Stomach (tissue), 4 donors: ENCODE measurements around the gene DENND5A.

Experiments
- CTCF ChIP-seq, 7 experiments: fragments of 450-650 bp in 4 of 7; fragments of 200-600 bp in 3 of 7; sonication (generic) in 3 of 7; IDR thresholded peaks; one replicate each; pipeline ENCODE4 v1.5.1; 2016 to 2019; ENCODE audit warnings: antibody characterized with exemption in 7 of 7, control low read depth in 2 of 7, mild to moderate bottlenecking in 1 of 7
- EP300 ChIP-seq: sonication (generic); formaldehyde crosslinking; IDR thresholded peaks from one replicate; pipeline ENCODE4 v1.6.1; 2017; ENCODE audit warnings: antibody characterized with exemption
- POLR2A ChIP-seq, 4 donors: fragments of 450-650 bp; IDR thresholded peaks; one replicate each; pipeline ENCODE4 v1.6.1; 2016; ENCODE audit warnings: antibody characterized with exemption in 4 of 4, control low read depth in 2 of 4, mild to moderate bottlenecking in 1 of 4, moderate library complexity in 1 of 4
- POLR2AphosphoS5 ChIP-seq, 3 donors: sonication (generic); formaldehyde crosslinking; IDR thresholded peaks; one replicate each; pipeline ENCODE4 v1.6.1; 2016; ENCODE audit warnings: antibody characterized with exemption in 3 of 3

- TF ChIP-seq CTCF (IDR thresholded peaks at IDR 0.05), result no peak
- TF ChIP-seq EP300, result no peak
- no peak for TF ChIP-seq POLR2AphosphoS5 (IDR thresholded peaks at IDR 0.05)
- TF ChIP-seq POLR2A (IDR thresholded peaks at IDR 0.05), result no peak
These were observed 45.6 kb downstream of the DENND5A start for GRCh38 chr11:9219572-9219971.
